Vagina (tissue), 2 donors: ENCODE measurements around the gene ZMYND11.
"Not testable (repeated sequence)": the region's sequence is repeated elsewhere in the genome, so short reads cannot be mapped to it uniquely, and the experiment has no call there.

Source experiments
- POLR2AphosphoS5 ChIP-seq, 2 donors: sonication (generic); formaldehyde crosslinking; IDR thresholded peaks; one replicate each; pipeline ENCODE4 v1.9.0; 2017; ENCODE audit warnings: antibody characterized with exemption in 2 of 2, mild to moderate bottlenecking in 2 of 2, low read depth in 1 of 2; ENCODE audit not compliant: insufficient read depth in 1 of 2
- TF ChIP-seq, protein P1 (sequence below), 3 experiments: fragments of 450-650 bp in 2 of 3; fragments of 200-600 bp in 1 of 3; sonication (generic) in 1 of 3; IDR thresholded peaks; one replicate each; pipeline ENCODE4 v1.5.1; 2017 to 2019; ENCODE audit warnings: antibody characterized with exemption in 3 of 3, mild to moderate bottlenecking in 2 of 3, moderate library complexity in 2 of 3

DNA sequence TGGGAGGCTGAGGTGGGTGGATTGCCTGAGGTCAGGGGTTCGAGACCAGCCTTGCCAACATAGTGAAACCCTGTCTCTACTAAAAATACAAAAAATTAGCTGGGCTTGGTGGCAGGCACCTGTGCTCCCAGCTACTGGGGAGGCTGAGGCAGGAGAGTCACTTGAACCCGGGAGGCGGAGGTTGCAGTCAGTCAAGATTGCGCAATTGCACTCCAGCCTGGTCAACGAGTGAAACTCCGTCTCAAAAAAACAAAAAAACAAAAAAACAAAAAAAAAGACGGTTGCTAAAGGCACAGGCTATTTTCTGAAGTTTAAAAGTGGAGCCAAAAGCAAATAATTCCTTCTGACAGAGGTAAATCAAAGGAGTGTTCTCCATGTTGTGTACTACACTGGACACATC is 50.3 kb downstream of the ZMYND11 start:
- TF ChIP-seq, protein P1, sequence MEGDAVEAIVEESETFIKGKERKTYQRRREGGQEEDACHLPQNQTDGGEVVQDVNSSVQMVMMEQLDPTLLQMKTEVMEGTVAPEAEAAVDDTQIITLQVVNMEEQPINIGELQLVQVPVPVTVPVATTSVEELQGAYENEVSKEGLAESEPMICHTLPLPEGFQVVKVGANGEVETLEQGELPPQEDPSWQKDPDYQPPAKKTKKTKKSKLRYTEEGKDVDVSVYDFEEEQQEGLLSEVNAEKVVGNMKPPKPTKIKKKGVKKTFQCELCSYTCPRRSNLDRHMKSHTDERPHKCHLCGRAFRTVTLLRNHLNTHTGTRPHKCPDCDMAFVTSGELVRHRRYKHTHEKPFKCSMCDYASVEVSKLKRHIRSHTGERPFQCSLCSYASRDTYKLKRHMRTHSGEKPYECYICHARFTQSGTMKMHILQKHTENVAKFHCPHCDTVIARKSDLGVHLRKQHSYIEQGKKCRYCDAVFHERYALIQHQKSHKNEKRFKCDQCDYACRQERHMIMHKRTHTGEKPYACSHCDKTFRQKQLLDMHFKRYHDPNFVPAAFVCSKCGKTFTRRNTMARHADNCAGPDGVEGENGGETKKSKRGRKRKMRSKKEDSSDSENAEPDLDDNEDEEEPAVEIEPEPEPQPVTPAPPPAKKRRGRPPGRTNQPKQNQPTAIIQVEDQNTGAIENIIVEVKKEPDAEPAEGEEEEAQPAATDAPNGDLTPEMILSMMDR (IDR thresholded peaks at IDR 0.05), result not testable (repeated sequence)
- TF ChIP-seq POLR2AphosphoS5 (IDR thresholded peaks at IDR 0.05; ENCODE audit: insufficient read depth in 1 of 2, low read depth in 1 of 2), result not testable (repeated sequence)
